Hepatocyte (in vitro differentiated cells): ENCODE data around the gene SGCA.

Experiments
- CTCF ChIP-seq: fragments of 200-600 bp; sonication (generic); IDR thresholded peaks from 2 replicates; pipeline ENCODE4 v1.5.1; 2016; ENCODE audit warnings: antibody characterized with exemption, mild to moderate bottlenecking; ENCODE audit not compliant: poor library complexity
- EZH2 ChIP-seq: fragments of 200-600 bp; sonication (generic); IDR thresholded peaks from 2 replicates; pipeline ENCODE4 v1.6.1; 2016; ENCODE audit warnings: antibody characterized with exemption, mild to moderate bottlenecking, borderline replicate concordance
- EZH2phosphoT487 ChIP-seq: fragments of 200-600 bp; sonication (generic); IDR thresholded peaks from one replicate; pipeline ENCODE4 v1.6.1; 2018; ENCODE audit warnings: antibody characterized with exemption, mild to moderate bottlenecking, low read depth, moderate library complexity; ENCODE audit not compliant: unreplicated experiment, severe bottlenecking

DNA sequence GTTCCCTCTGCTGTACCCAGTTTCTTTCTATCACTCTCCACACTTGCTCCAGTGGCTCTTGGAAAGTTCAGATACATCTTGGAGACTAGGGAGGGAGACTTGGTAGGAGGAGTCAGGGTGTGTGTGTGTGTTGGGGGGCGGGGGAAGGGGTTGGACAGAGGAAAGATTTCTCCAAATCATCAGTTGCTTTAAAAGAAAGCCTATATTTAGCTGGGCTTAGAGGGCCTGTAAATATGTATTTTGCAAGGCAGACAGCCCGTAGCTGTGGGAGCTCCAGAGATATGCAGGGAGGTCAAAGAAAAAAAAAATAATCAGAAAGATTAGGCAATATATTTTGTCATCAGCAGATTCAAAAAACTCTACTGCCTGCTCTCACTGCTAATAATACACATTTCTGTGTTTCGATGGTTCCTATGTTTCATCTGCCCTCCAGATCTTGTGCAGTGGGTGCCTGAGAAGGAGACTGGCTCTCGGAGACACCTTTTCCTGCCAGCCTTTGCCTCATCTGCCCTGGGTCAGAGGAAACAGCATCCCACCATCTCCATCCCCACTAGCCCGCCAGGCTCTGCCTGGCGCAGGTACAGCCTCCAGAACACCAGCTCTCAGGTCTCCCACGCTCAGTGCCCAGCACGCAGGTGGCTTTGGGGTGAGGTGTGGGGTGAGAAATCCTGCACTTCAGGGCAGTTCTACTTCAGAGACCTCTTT, 10.5 kb upstream of the SGCA start:
- no peak for TF ChIP-seq CTCF
- TF ChIP-seq EZH2phosphoT487: no peak
- TF ChIP-seq EZH2: no peak
